SK-N-SH (cell line): ENCODE results near the gene DUOX2. TPM values are rescaled to one million over a fixed set of nuclear protein-coding genes. Genes with fewer than 3 reads are reported as not detected.

Source experiments
- CTCF ChIA-PET: fragments of 300-600, 350-600 bp; formaldehyde crosslinking; extraction: SDS; loops from one replicate; lab custom pipeline; 2021; lab: Yijun Ruan, JAX
- POLR2A ChIA-PET: fragments of 350-600 bp; sonication (Branson Sonifier 250); formaldehyde crosslinking; extraction: SDS; loops from one replicate; lab custom pipeline; 2020; ENCODE audit warnings: antibody characterized with exemption, inconsistent platforms; lab: Yijun Ruan, JAX
- DNase-seq: peaks from one replicate; pipeline ENCODE4 v3.0.0; 2012
- H2AFZ ChIP-seq: fragments of 200-600 bp; sonication (generic); 2 replicates; pipeline ENCODE4 v1.8.1; 2016; ENCODE audit warnings: antibody characterized with exemption, mild to moderate bottlenecking, low read depth
- H3F3A ChIP-seq: fragments of 200-600 bp; sonication (generic); replicated peaks from 2 replicates; pipeline ENCODE3; 2016; ENCODE audit warnings: antibody characterized with exemption, mild to moderate bottlenecking; ENCODE audit not compliant: insufficient read depth
- H3K27ac ChIP-seq, 2 experiments: fragments of 200-500 bp in 1 of 2; fragments of 200-600 bp in 1 of 2; sonication (Bioruptor generic) in 1 of 2; sonication (generic), shearing (Covaris generic) in 1 of 2; 2 replicates each; pipeline versions ENCODE4 v1.5.1 to v1.6.1; 2014 to 2016; ENCODE audit warnings: low read depth in 2 of 2, inconsistent platforms in 1 of 2, low read length in 1 of 2, mild to moderate bottlenecking in 1 of 2, mixed read lengths in 1 of 2
- H3K27me3 ChIP-seq: fragments of 200-600 bp; sonication (generic), shearing (Covaris generic); 2 replicates; pipeline ENCODE4 v1.6.1; 2016; ENCODE audit warnings: mixed run types; ENCODE audit not compliant: insufficient read depth
- H3K36me3 ChIP-seq, 2 experiments: fragments of 200-500 bp in 1 of 2; fragments of 200-600 bp in 1 of 2; sonication (Bioruptor generic) in 1 of 2; sonication (generic) in 1 of 2; replicated peaks in 1 of 2; 2 replicates each; pipeline versions ENCODE3 to v1.5.1; 2014 to 2016; ENCODE audit warnings: low read length in 1 of 2, mild to moderate bottlenecking in 1 of 2; ENCODE audit not compliant: insufficient read depth in 2 of 2, control insufficient read depth in 1 of 2
- H3K4me1 ChIP-seq, 2 experiments: fragments of 200-500 bp in 1 of 2; fragments of 200-600 bp in 1 of 2; sonication (Bioruptor generic) in 1 of 2; sonication (generic), shearing (Covaris generic) in 1 of 2; 2 replicates each; pipeline versions ENCODE4 v1.5.1 to v1.6.1; 2014 to 2016; ENCODE audit warnings: low read depth in 1 of 2, low read length in 1 of 2, mixed run types in 1 of 2; ENCODE audit not compliant: insufficient read depth in 2 of 2, control insufficient read depth in 1 of 2
- H3K4me2 ChIP-seq: fragments of 200-600 bp; sonication (generic), shearing (Covaris generic); 2 replicates; pipeline ENCODE4 v1.6.1; 2017; ENCODE audit warnings: mixed run types
- H3K4me3 ChIP-seq, 2 experiments: fragments of 200-500 bp in 1 of 2; fragments of 200-600 bp in 1 of 2; sonication (Bioruptor generic) in 1 of 2; sonication (generic), shearing (Covaris generic) in 1 of 2; 2 replicates each; pipeline versions ENCODE4 v1.5.1 to v1.8.1; 2014 to 2016; ENCODE audit warnings: low read depth in 2 of 2, inconsistent platforms in 1 of 2, low read length in 1 of 2, mild to moderate bottlenecking in 1 of 2, mixed read lengths in 1 of 2, moderate library complexity in 1 of 2
- H3K79me2 ChIP-seq: fragments of 200-600 bp; sonication (generic); 2 replicates; pipeline ENCODE4 v1.8.1; 2017; ENCODE audit warnings: mild to moderate bottlenecking; ENCODE audit not compliant: insufficient read depth
- H3K9ac ChIP-seq: fragments of 200-600 bp; sonication (generic); 2 replicates; pipeline ENCODE4 v1.6.1; 2017; ENCODE audit warnings: mixed run types
- H3K9me2 ChIP-seq: fragments of 200-600 bp; sonication (generic); 2 replicates; pipeline ENCODE4 v1.6.1; 2017; ENCODE audit warnings: mixed run types
- H3K9me3 ChIP-seq: fragments of 200-600 bp; sonication (generic); 2 replicates; pipeline ENCODE4 v1.6.1; 2017; ENCODE audit warnings: mixed run types, mild to moderate bottlenecking, moderate library complexity
- H4K20me1 ChIP-seq: fragments of 200-600 bp; sonication (generic); 2 replicates; pipeline ENCODE4 v1.6.1; 2017; ENCODE audit warnings: mild to moderate bottlenecking, mixed run types; ENCODE audit not compliant: insufficient read depth
- CTCF ChIP-seq: fragments of 200-600 bp; sonication (generic); IDR thresholded peaks from 2 replicates; pipeline ENCODE4 v1.6.1; 2017; ENCODE audit warnings: antibody characterized with exemption, mild to moderate bottlenecking, moderate library complexity
- EP300 ChIP-seq, 2 experiments: IDR thresholded peaks; 2 replicates each; pipeline versions ENCODE4 v1.4.0 to v1.6.1; 2012; ENCODE audit warnings: borderline replicate concordance in 1 of 2, low read depth in 1 of 2, low read length in 1 of 2
- EZH2phosphoT487 ChIP-seq: fragments of 200-600 bp; sonication (generic); IDR thresholded peaks from 2 replicates; pipeline ENCODE4 v1.6.1; 2017; ENCODE audit warnings: low read depth, mixed run types, mild to moderate bottlenecking, antibody characterized with exemption, moderate library complexity, borderline replicate concordance
- FOSL2 ChIP-seq: IDR thresholded peaks from 2 replicates; pipeline ENCODE4 v1.4.0; 2012; ENCODE audit warnings: low read depth, mild to moderate bottlenecking, moderate library complexity, borderline replicate concordance
- FOXJ3 ChIP-seq: sonication (generic); formaldehyde crosslinking; IDR thresholded peaks from 2 replicates; pipeline ENCODE4 v1.5.1; 2020; ENCODE audit warnings: mild to moderate bottlenecking, missing genetic modification reagents
- FOXM1 ChIP-seq: IDR thresholded peaks from 2 replicates; pipeline ENCODE4 v1.4.0; 2012; ENCODE audit warnings: low read depth, mild to moderate bottlenecking
- GATA2 ChIP-seq: sonication (generic); formaldehyde crosslinking; IDR thresholded peaks from 2 replicates; pipeline ENCODE4 v1.5.0; 2020; ENCODE audit warnings: mild to moderate bottlenecking, missing genetic modification reagents
- JUND ChIP-seq: IDR thresholded peaks from 2 replicates; pipeline ENCODE4 v1.4.0; 2012
- NFIC ChIP-seq: IDR thresholded peaks from 2 replicates; pipeline ENCODE4 v1.4.0; 2012; ENCODE audit warnings: borderline replicate concordance
- POLR2AphosphoS5 ChIP-seq: IDR thresholded peaks from 2 replicates; pipeline ENCODE4 v1.6.1; 2012; ENCODE audit warnings: low read depth, low read length
- RAD21 ChIP-seq: IDR thresholded peaks from 2 replicates; pipeline ENCODE4 v1.6.1; 2012; ENCODE audit warnings: mild to moderate bottlenecking, low read length
- SIN3A ChIP-seq: IDR thresholded peaks from 2 replicates; pipeline ENCODE4 v1.6.1; 2012; ENCODE audit warnings: low read depth, mild to moderate bottlenecking, low read length, moderate library complexity, borderline replicate concordance
- SMC3 ChIP-seq: IDR thresholded peaks from 2 replicates; pipeline ENCODE4 v1.6.1; 2012; ENCODE audit warnings: low read depth, low read length, improper control_type of control experiment
- TEAD4 ChIP-seq: IDR thresholded peaks from 2 replicates; pipeline ENCODE4 v1.4.0; 2012; ENCODE audit warnings: mild to moderate bottlenecking, borderline replicate concordance; ENCODE audit not compliant: insufficient read depth
- USF1 ChIP-seq: IDR thresholded peaks from 2 replicates; pipeline ENCODE4 v1.4.0; 2012; ENCODE audit warnings: low read depth, borderline replicate concordance
- WGBS: methylation state at CpG from one replicate; pipeline ENCODE4 v1.1.6; 2017; ENCODE audit warnings: low lambda C conversion rate; 5-methylcytosine and 5-hydroxymethylcytosine counted together
- polyA plus RNA-seq, 3 experiments: library from polyadenylated mRNA; depleted of rRNA; stranded (reverse); fragments of >200 nt; gene quantifications; 2 replicates each; pipeline ENCODE4 v1.2.3, GENCODE V29; 2012
- TF ChIP-seq, protein P1 (sequence below): IDR thresholded peaks from 2 replicates; pipeline ENCODE4 v1.6.1; 2012; ENCODE audit warnings: mild to moderate bottlenecking, low read depth, low read length, moderate library complexity
- TF ChIP-seq, protein P2 (sequence below): IDR thresholded peaks from 2 replicates; pipeline ENCODE4 v1.4.0; 2012; ENCODE audit warnings: low read depth, borderline replicate concordance
- TF ChIP-seq, protein P3 (sequence below): fragments of 150-350 bp; IDR thresholded peaks from 2 replicates; pipeline ENCODE4 v1.6.1; 2017; ENCODE audit warnings: antibody characterized with exemption, low read length, low read depth, borderline replicate concordance

Gene DUOX2
- polyA plus RNA-seq, 1 of the 3 experiments (the other 2 are of a cell fraction) = not detected

GRCh38 chr15:45095661-45096060 lies 18.3 kb downstream of the DUOX2 start:
- H3K27ac ChIP-seq = no peak overlapping the region
- no peak overlapping the region for H3K4me3 ChIP-seq
- no peak for TF ChIP-seq FOXM1
- TF ChIP-seq, protein P1, sequence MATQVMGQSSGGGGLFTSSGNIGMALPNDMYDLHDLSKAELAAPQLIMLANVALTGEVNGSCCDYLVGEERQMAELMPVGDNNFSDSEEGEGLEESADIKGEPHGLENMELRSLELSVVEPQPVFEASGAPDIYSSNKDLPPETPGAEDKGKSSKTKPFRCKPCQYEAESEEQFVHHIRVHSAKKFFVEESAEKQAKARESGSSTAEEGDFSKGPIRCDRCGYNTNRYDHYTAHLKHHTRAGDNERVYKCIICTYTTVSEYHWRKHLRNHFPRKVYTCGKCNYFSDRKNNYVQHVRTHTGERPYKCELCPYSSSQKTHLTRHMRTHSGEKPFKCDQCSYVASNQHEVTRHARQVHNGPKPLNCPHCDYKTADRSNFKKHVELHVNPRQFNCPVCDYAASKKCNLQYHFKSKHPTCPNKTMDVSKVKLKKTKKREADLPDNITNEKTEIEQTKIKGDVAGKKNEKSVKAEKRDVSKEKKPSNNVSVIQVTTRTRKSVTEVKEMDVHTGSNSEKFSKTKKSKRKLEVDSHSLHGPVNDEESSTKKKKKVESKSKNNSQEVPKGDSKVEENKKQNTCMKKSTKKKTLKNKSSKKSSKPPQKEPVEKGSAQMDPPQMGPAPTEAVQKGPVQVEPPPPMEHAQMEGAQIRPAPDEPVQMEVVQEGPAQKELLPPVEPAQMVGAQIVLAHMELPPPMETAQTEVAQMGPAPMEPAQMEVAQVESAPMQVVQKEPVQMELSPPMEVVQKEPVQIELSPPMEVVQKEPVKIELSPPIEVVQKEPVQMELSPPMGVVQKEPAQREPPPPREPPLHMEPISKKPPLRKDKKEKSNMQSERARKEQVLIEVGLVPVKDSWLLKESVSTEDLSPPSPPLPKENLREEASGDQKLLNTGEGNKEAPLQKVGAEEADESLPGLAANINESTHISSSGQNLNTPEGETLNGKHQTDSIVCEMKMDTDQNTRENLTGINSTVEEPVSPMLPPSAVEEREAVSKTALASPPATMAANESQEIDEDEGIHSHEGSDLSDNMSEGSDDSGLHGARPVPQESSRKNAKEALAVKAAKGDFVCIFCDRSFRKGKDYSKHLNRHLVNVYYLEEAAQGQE = no peak
- no peak for TF ChIP-seq USF1
- TF ChIP-seq EP300 (IDR thresholded peaks at IDR 0.05; ENCODE audit: borderline replicate concordance in 1 of 2, low read depth in 1 of 2, low read length in 1 of 2) = no peak
- no peak for TF ChIP-seq CTCF
- TF ChIP-seq, protein P2, sequence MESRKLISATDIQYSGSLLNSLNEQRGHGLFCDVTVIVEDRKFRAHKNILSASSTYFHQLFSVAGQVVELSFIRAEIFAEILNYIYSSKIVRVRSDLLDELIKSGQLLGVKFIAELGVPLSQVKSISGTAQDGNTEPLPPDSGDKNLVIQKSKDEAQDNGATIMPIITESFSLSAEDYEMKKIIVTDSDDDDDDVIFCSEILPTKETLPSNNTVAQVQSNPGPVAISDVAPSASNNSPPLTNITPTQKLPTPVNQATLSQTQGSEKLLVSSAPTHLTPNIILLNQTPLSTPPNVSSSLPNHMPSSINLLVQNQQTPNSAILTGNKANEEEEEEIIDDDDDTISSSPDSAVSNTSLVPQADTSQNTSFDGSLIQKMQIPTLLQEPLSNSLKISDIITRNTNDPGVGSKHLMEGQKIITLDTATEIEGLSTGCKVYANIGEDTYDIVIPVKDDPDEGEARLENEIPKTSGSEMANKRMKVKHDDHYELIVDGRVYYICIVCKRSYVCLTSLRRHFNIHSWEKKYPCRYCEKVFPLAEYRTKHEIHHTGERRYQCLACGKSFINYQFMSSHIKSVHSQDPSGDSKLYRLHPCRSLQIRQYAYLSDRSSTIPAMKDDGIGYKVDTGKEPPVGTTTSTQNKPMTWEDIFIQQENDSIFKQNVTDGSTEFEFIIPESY = no peak
- TF ChIP-seq SIN3A = no peak
- TF ChIP-seq, protein P3, sequence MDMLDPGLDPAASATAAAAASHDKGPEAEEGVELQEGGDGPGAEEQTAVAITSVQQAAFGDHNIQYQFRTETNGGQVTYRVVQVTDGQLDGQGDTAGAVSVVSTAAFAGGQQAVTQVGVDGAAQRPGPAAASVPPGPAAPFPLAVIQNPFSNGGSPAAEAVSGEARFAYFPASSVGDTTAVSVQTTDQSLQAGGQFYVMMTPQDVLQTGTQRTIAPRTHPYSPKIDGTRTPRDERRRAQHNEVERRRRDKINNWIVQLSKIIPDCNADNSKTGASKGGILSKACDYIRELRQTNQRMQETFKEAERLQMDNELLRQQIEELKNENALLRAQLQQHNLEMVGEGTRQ = no peak
- no peak for TF ChIP-seq NFIC
- TF ChIP-seq TEAD4 = no peak
- TF ChIP-seq GATA2 (CRISPR knock-in tag) = no peak
- no peak for TF ChIP-seq RAD21
- TF ChIP-seq FOXJ3 (CRISPR knock-in tag) = no peak
- no peak for TF ChIP-seq FOSL2
- no peak for TF ChIP-seq EZH2phosphoT487
- no peak for TF ChIP-seq JUND
- no peak for TF ChIP-seq SMC3
- no peak for TF ChIP-seq POLR2AphosphoS5
- H3K9me2 ChIP-seq = no peaks in the 10 kb centered on the region
- H3K4me2 ChIP-seq = no peak overlapping the region
- no peak overlapping the region for H2AFZ ChIP-seq
- H3K36me3 ChIP-seq = no peaks in the 10 kb centered on the region
- no peaks in the 10 kb centered on the region for H3K4me1 ChIP-seq
- no peaks in the 10 kb centered on the region for H3K9me3 ChIP-seq
- H4K20me1 ChIP-seq = no peaks in the 10 kb centered on the region
- ChIA-PET CTCF (interaction anchor here (1.5 kb wide), 1 partner anchor 11 kb away, joined by 4 read pairs; no protein-coding TSS in a partner anchor), POLR2A (no interaction called here)
- 76% methylated on average over 6 of the region's 11 CpGs for WGBS
- H3K79me2 ChIP-seq = no peaks in the 10 kb centered on the region
- H3K9ac ChIP-seq = no peak overlapping the region
- H3K27me3 ChIP-seq = 0 out of 2 replicates have a peak, but pooled peaks cover 5% of the 10 kb centered on the region
- DNase-seq = no peak
- H3F3A ChIP-seq = no peaks in the 10 kb centered on the region
